Endothelial cell of umbilical vein (primary cell): ENCODE measurements around the gene LIN7C. TPM values are rescaled to one million over a fixed set of nuclear protein-coding genes. Genes with fewer than 3 reads are reported as not detected.

Source experiments
- BruUV-seq: library from RNA; stranded (reverse); fragments of 400-500 nt; replicated peaks from 2 replicates; lab custom pipeline; 2021; lab: Mats Ljungman, UMichigan
- CTCF ChIA-PET: fragments of 300-600, 350-600 bp; sonication (Branson Sonifier 250); formaldehyde crosslinking; loops from one replicate; lab custom pipeline; 2021; ENCODE audit warnings: antibody characterized with exemption, inconsistent platforms; lab: Charles Lee
- POLR2A ChIA-PET: fragments of 300-600, 350-600 bp; sonication (Branson Sonifier 250); formaldehyde crosslinking; loops from one replicate; lab custom pipeline; 2021; ENCODE audit warnings: antibody characterized with exemption, inconsistent platforms; lab: Charles Lee
- DNase-seq: peaks from one replicate; pipeline ENCODE4 v3.0.0-alpha.2; 2011; ENCODE audit warnings: low read depth, low spot score
- FAIRE-seq: peaks from 2 replicates; lab custom pipeline; 2011; peaks lifted over from hg19 to GRCh38; lab: Jason Lieb, UNC
- H2AFZ ChIP-seq: 2 replicates; pipeline ENCODE4 v1.6.0; 2012; ENCODE audit warnings: low read depth, low read length, control low read depth, inconsistent platforms
- H3K27ac ChIP-seq: 2 replicates; pipeline ENCODE4 v1.5.1; 2011; ENCODE audit warnings: low read depth, mild to moderate bottlenecking, control low read depth, low read length, moderate library complexity; ENCODE audit not compliant: insufficient read depth
- H3K27me3 ChIP-seq, 2 experiments: 2 replicates each; pipeline versions ENCODE4 v1.6.0 to v1.6.1; 2011; ENCODE audit warnings: low read length in 2 of 2, mixed read lengths in 1 of 2; ENCODE audit not compliant: control insufficient read depth in 2 of 2, insufficient read depth in 2 of 2
- H3K36me3 ChIP-seq, 2 experiments: 2 replicates in 1 of 2; 3 replicates in 1 of 2; pipeline ENCODE4 v1.5.1; 2011; ENCODE audit warnings: low read length in 2 of 2, mild to moderate bottlenecking in 1 of 2, moderate library complexity in 1 of 2; ENCODE audit not compliant: control insufficient read depth in 2 of 2, insufficient read depth in 2 of 2; ENCODE audit errors: extremely low read depth in 1 of 2
- H3K4me1 ChIP-seq: 3 replicates; pipeline ENCODE4 v1.5.1; 2011; ENCODE audit warnings: mild to moderate bottlenecking, low read length; ENCODE audit not compliant: control insufficient read depth, insufficient read depth; ENCODE audit errors: extremely low read depth
- H3K4me2 ChIP-seq: 2 replicates; pipeline ENCODE4 v1.6.1; 2011; ENCODE audit warnings: low read length, control low read depth, mixed read lengths; ENCODE audit not compliant: insufficient read depth
- H3K4me3 ChIP-seq, 3 experiments: fragments of 200-600 bp in 1 of 3; sonication (generic), shearing (Covaris generic) in 1 of 3; replicated peaks in 1 of 3; 2 replicates each; pipeline ENCODE4 v1.5.1; 2011 to 2016; ENCODE audit warnings: control low read depth in 3 of 3, low read length in 3 of 3, mild to moderate bottlenecking in 2 of 3, inconsistent platforms in 1 of 3, low read depth in 1 of 3, moderate library complexity in 1 of 3; ENCODE audit not compliant: insufficient read depth in 1 of 3
- H3K79me2 ChIP-seq: 2 replicates; pipeline ENCODE4 v1.6.0; 2012; ENCODE audit warnings: low read length, inconsistent platforms; ENCODE audit not compliant: control insufficient read depth, insufficient read depth
- H3K9ac ChIP-seq: replicated peaks from 2 replicates; pipeline ENCODE3; 2011; ENCODE audit warnings: low read length, control low read depth; ENCODE audit not compliant: insufficient read depth; ENCODE audit errors: extremely low read depth
- H3K9me1 ChIP-seq: replicated peaks from 3 replicates; pipeline ENCODE4 v1.6.0; 2011; ENCODE audit warnings: mild to moderate bottlenecking, low read length; ENCODE audit not compliant: control insufficient read depth, insufficient read depth; ENCODE audit errors: extremely low read depth
- H3K9me3 ChIP-seq: replicated peaks from 2 replicates; pipeline ENCODE4 v1.5.1; 2012; ENCODE audit warnings: low read length, inconsistent platforms; ENCODE audit not compliant: control insufficient read depth, insufficient read depth
- H4K20me1 ChIP-seq: replicated peaks from 2 replicates; pipeline ENCODE3; 2011; ENCODE audit warnings: mild to moderate bottlenecking, low read length; ENCODE audit not compliant: control insufficient read depth, insufficient read depth; ENCODE audit errors: extremely low read depth
- CTCF ChIP-seq, 2 donors: IDR thresholded peaks; 1 replicate in 1 of 2; 2 replicates in 1 of 2; pipeline ENCODE4 v1.5.1; 2011; ENCODE audit warnings: low read length in 2 of 2, mild to moderate bottlenecking in 2 of 2, moderate library complexity in 2 of 2, control low read depth in 1 of 2, inconsistent platforms in 1 of 2, low read depth in 1 of 2; ENCODE audit not compliant: insufficient read depth in 1 of 2; ENCODE audit errors: extremely low read depth in 1 of 2
- FOS ChIP-seq: IDR thresholded peaks from 2 replicates; pipeline ENCODE4 v1.6.1; 2011; ENCODE audit warnings: mild to moderate bottlenecking, low read length, moderate library complexity, borderline replicate concordance; ENCODE audit not compliant: insufficient read depth
- GATA2 ChIP-seq: IDR thresholded peaks from 2 replicates; pipeline ENCODE4 v1.7.0; 2011; ENCODE audit warnings: low read depth, mild to moderate bottlenecking, moderate library complexity, mixed read lengths, low read length; ENCODE audit not compliant: insufficient read length, insufficient read depth
- JUN ChIP-seq: IDR thresholded peaks from 2 replicates; pipeline ENCODE4 v1.6.1; 2011; ENCODE audit warnings: borderline replicate concordance, low read depth; ENCODE audit not compliant: insufficient read length, insufficient read depth
- MAX ChIP-seq: IDR thresholded peaks from 2 replicates; pipeline ENCODE4 v1.6.1; 2011; ENCODE audit not compliant: insufficient read depth, insufficient read length
- MYC ChIP-seq: IDR thresholded peaks from one replicate; pipeline ENCODE4 v1.6.1; 2011; ENCODE audit warnings: mild to moderate bottlenecking, low read depth, low read length
- POLR2A ChIP-seq: IDR thresholded peaks from 2 replicates; pipeline ENCODE4 v1.6.1; 2012; ENCODE audit warnings: low read depth, mild to moderate bottlenecking, control low read depth, low read length
- POLR2AphosphoS5 ChIP-seq: IDR thresholded peaks from 2 replicates; pipeline ENCODE4 v1.6.1; 2012; ENCODE audit warnings: low read depth, mild to moderate bottlenecking, control low read depth, low read length, moderate library complexity; ENCODE audit not compliant: insufficient read depth
- dilution Hi-C: fragments of 300-500 bp; cut with MboI; formaldehyde crosslinking; loops from one replicate; pipeline ENCODE4 v1.15.0; 2019; ENCODE audit warnings: low sequenced_read_pairs; ENCODE audit not compliant: extremely low pct_ligation_motif_present
- intact Hi-C: fragments of 100-400 bp; cut with micrococcal nuclease; formaldehyde crosslinking; loops from one replicate; pipeline ENCODE4 v1.10.0; 2022
- polyA plus RNA-seq, 4 experiments: library from polyadenylated mRNA; depleted of rRNA in 3 of 4; stranded (reverse) in 3 of 4; unstranded in 1 of 4; fragments of >200 nt; gene quantifications; 2 replicates each; pipeline versions ENCODE4 v1.2.1 to v1.2.3, GENCODE V29; 2011 to 2012; ENCODE audit warnings: missing spikeins in 1 of 4
- total RNA-seq: library from RNA; stranded (reverse); gene quantifications from 2 replicates; pipeline ENCODE4 v1.2.3, GENCODE V29; 2021

LIN7C gene
- total and polyA plus RNA-seq, 2 donors (not counting 3 experiments of a cell fraction or from before 2014, with no cell fraction given) = 7.1 to 24.9 TPM

GRCh38 chr11:27485930-27486773 lies 20.4 kb downstream of the LIN7C start:
- dilution Hi-C loops = loop anchor here (25.0 kb wide), 1 partner anchor 299 kb away; no protein-coding TSS in a partner anchor
- H3K4me3 ChIP-seq = no peak overlapping the region
- FAIRE-seq = peak; percentile 87
- H3K9me3 ChIP-seq = no peaks in the 10 kb centered on the region
- H3K27me3 ChIP-seq = no peaks in the 10 kb centered on the region
- no peaks in the 10 kb centered on the region for H3K9me1 ChIP-seq
- H4K20me1 ChIP-seq = no peaks in the 10 kb centered on the region
- H3K4me1 ChIP-seq = no peaks in the 10 kb centered on the region
- no peaks in the 10 kb centered on the region for H3K79me2 ChIP-seq
- no peak overlapping the region for H3K27ac ChIP-seq
- TF ChIP-seq MYC (no peak), CTCF (IDR thresholded peaks at IDR 0.05; ENCODE audit: extremely low read depth in 1 of 2, insufficient read depth in 1 of 2, low read depth in 1 of 2, low read length in 2 of 2) (peak; percentile 54 to 63)
- ChIA-PET CTCF (interaction anchor here (0.6 to 8.5 kb wide), 71 partner anchors 11 to 1202 kb away, joined by 3 to 367 read pairs (median 5); partner anchors contain the start of genes CCDC34 and LGR4), POLR2A (no interaction called here)
- H3K36me3 ChIP-seq = peaks cover 0 to 4% of the 10 kb centered on the region in 2 experiments
- peak; percentile 75 for DNase-seq
- H2AFZ ChIP-seq = no peak overlapping the region
- no peak overlapping the region for H3K4me2 ChIP-seq
- intact Hi-C loops = loop anchor here (1.0 to 5.0 kb wide), 6 partner anchors 124 to 1189 kb away; partner anchors contain the start of gene CCDC34
- H3K9ac ChIP-seq = no peak overlapping the region
- no TSS peak for BruUV-seq

DNA sequence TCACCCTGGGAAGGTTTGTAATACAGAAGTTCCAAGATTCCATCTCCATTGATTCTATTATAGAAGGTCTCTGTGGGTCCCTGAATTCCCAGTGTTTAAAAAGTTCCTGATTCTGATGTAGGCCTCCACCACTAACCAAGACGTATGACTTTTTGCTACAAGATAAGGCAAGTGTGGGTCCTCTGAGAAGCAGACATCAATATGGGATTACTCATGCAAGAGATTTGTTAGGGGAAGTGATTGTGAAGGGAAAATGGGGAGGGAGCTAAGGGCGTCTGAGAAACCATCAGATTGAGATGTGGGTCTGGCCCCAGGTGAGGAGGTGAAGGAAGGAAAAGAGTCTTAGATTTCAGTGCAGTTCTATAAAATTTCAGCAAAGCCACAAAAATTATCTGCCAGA lies 23.8 kb downstream of the LIN7C start:
- ChIA-PET POLR2A (no interaction called here), CTCF (interaction anchor here (1.3 to 8.5 kb wide), 4 partner anchors 10 to 297 kb away, joined by 3 to 367 read pairs (median 5); partner anchors contain the start of gene LGR4)
- no peaks in the 10 kb centered on the region for H4K20me1 ChIP-seq
- H3K4me3 ChIP-seq = no peak overlapping the region
- H2AFZ ChIP-seq = no peak overlapping the region
- H3K4me2 ChIP-seq = no peak overlapping the region
- H3K9me1 ChIP-seq = no peaks in the 10 kb centered on the region
- H3K9ac ChIP-seq = no peak overlapping the region
- no peaks in the 10 kb centered on the region for H3K36me3 ChIP-seq
- no peak for FAIRE-seq
- TF ChIP-seq CTCF (IDR thresholded peaks at IDR 0.05; ENCODE audit: extremely low read depth in 1 of 2, insufficient read depth in 1 of 2, low read depth in 1 of 2, low read length in 2 of 2) = no peak
- TF ChIP-seq MAX = no peak
- no peak for TF ChIP-seq MYC
- no peak for TF ChIP-seq FOS
- TF ChIP-seq POLR2A = no peak
- no peak for TF ChIP-seq GATA2
- no peak for TF ChIP-seq POLR2AphosphoS5
- TF ChIP-seq JUN = no peak
- intact Hi-C loops (no loop called here), dilution Hi-C loops (loop anchor here (25.0 kb wide), 1 partner anchor 295 kb away; no protein-coding TSS in a partner anchor)
- H3K27ac ChIP-seq = no peak overlapping the region
- no TSS peak for BruUV-seq
- no peaks in the 10 kb centered on the region for H3K27me3 ChIP-seq
- DNase-seq = no peak
- no peaks in the 10 kb centered on the region for H3K79me2 ChIP-seq
- no peaks in the 10 kb centered on the region for H3K4me1 ChIP-seq
- no peaks in the 10 kb centered on the region for H3K9me3 ChIP-seq
